Measurements from ENCODE around the gene NUPR2.
"Not testable (repeated sequence)": the region's sequence is repeated elsewhere in the genome, so short reads cannot be mapped to it uniquely, and the experiment has no call there.

The NUPR2 gene

DNA sequence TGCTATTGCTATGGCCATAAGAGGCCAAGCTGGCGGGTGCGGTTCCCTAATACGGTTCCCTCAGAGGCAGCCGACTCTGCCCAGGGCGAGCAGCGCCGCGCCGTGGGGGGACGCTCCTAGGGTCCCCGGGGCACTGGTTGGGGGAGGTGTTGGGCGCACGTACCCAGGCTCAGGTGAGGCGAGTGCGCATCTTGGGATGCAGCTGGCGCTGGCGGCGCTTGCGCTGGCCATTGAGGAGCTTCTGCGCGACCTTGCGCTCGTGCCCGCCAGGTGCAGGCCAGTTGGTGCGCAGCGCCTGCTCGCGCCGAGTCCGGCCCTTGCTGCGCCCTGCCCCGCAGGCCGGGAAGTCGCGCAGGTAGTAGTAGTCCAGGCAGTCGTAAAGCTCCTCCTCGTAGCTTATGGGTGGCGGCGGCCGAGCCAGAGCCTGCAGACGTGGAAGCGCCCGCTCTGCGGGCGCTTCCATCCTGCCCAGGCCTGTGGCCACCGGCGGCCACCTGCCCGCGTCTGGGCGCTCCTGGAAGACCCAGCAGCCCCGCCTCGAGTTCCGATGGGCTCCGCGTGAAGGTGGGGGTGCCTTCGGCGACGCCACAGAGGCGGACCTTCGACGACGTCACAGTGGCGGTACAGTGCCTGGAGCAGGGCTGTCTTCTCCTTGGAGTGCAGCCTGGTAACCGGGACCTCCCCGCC lies at the start of gene NUPR2:
NUPR2 (minus strand) TSS at position 566 of the 687 bp plus-strand sequence; CDS start at position 463, 103 bp downstream.
- no peak within 1 kb of the TSS for H3K4me3 ChIP-seq (ENCODE audit: low read depth, low read length)
- no peaks in the 10 kb centered on the region for H3K36me3 ChIP-seq (ENCODE audit: control insufficient read depth, insufficient read depth, low read length)
- H3K9ac ChIP-seq (ENCODE audit: low read depth, low read length), result no peak within 1 kb of the TSS
- no peaks in the 10 kb centered on the region for H3K4me1 ChIP-seq (ENCODE audit: control insufficient read depth, insufficient read depth, low read length)
- H3K9me3 ChIP-seq (ENCODE audit: control insufficient read depth, insufficient read depth, low read length), result no peaks in the 10 kb centered on the region
- H3K27me3 ChIP-seq (ENCODE audit: control insufficient read depth, insufficient read depth, low read length), result no peaks in the 10 kb centered on the region

GRCh38 chr7:56157238-56157790 lies 41.1 kb upstream of the NUPR2 start:
- H3K9ac ChIP-seq (ENCODE audit: low read depth, low read length), result no peak overlapping the region
- no peaks in the 10 kb centered on the region for H3K27me3 ChIP-seq (ENCODE audit: control insufficient read depth, insufficient read depth, low read length)
- H3K4me3 ChIP-seq (ENCODE audit: low read depth, low read length), result no peak overlapping the region
- peaks cover 24% of the 10 kb centered on the region for H3K9me3 ChIP-seq (ENCODE audit: control insufficient read depth, insufficient read depth, low read length)
- no peaks in the 10 kb centered on the region for H3K4me1 ChIP-seq (ENCODE audit: control insufficient read depth, insufficient read depth, low read length)
- no peaks in the 10 kb centered on the region for H3K36me3 ChIP-seq (ENCODE audit: control insufficient read depth, insufficient read depth, low read length)

GRCh38 chr7:56131062-56131461 lies 14.8 kb upstream of the NUPR2 start:
- not testable (repeated sequence) for H3K9ac ChIP-seq (ENCODE audit: low read depth, low read length); H3K4me1 ChIP-seq (ENCODE audit: control insufficient read depth, insufficient read depth, low read length); H3K9me3 ChIP-seq (ENCODE audit: control insufficient read depth, insufficient read depth, low read length); H3K4me3 ChIP-seq (ENCODE audit: low read depth, low read length); H3K27me3 ChIP-seq (ENCODE audit: control insufficient read depth, insufficient read depth, low read length); H3K36me3 ChIP-seq (ENCODE audit: control insufficient read depth, insufficient read depth, low read length)

GRCh38 chr7:56127241-56127975 lies 11.2 kb upstream of the NUPR2 start:
- no peak overlapping the region for H3K9ac ChIP-seq (ENCODE audit: low read depth, low read length)
- no peak overlapping the region for H3K4me3 ChIP-seq (ENCODE audit: low read depth, low read length)
- H3K27me3 ChIP-seq (ENCODE audit: control insufficient read depth, insufficient read depth, low read length), result no peaks in the 10 kb centered on the region
- H3K9me3 ChIP-seq (ENCODE audit: control insufficient read depth, insufficient read depth, low read length), result peaks cover 15% of the 10 kb centered on the region
- no peaks in the 10 kb centered on the region for H3K4me1 ChIP-seq (ENCODE audit: control insufficient read depth, insufficient read depth, low read length)
- H3K36me3 ChIP-seq (ENCODE audit: control insufficient read depth, insufficient read depth, low read length), result no peaks in the 10 kb centered on the region

- no peaks in the 10 kb centered on the region for H3K4me1 ChIP-seq (ENCODE audit: control insufficient read depth, insufficient read depth, low read length)
- H3K9me3 ChIP-seq (ENCODE audit: control insufficient read depth, insufficient read depth, low read length), result peaks cover 16% of the 10 kb centered on the region
- H3K36me3 ChIP-seq (ENCODE audit: control insufficient read depth, insufficient read depth, low read length), result no peaks in the 10 kb centered on the region
- H3K27me3 ChIP-seq (ENCODE audit: control insufficient read depth, insufficient read depth, low read length), result no peaks in the 10 kb centered on the region
- no peak overlapping the region for H3K9ac ChIP-seq (ENCODE audit: low read depth, low read length)
- H3K4me3 ChIP-seq (ENCODE audit: low read depth, low read length), result no peak overlapping the region
Measured at GRCh38 chr7:56125831-56126230, 9.6 kb upstream of the NUPR2 start.

DNA sequence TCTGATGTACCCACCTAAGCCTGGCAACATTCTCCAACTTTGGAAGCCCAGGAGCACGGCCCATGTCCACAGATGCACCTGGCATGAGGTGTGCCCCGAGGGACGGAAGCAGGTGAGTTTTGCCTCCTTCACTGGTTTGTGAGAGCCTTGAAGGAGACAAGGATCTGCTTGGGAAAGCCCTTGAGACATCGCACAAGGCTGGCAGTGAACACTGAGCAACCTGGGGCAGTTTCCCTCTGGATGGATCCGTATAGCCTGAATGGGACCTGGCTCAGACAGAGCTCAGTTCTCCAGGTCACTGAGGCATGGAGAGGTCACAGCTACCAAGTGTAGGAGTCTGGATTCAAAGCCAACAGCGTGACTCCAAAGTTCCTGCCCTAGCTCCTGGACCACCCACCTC lies 8.8 kb upstream of the NUPR2 start:
- peaks cover 16% of the 10 kb centered on the region for H3K9me3 ChIP-seq (ENCODE audit: control insufficient read depth, insufficient read depth, low read length)
- H3K9ac ChIP-seq (ENCODE audit: low read depth, low read length), result no peak overlapping the region
- no peaks in the 10 kb centered on the region for H3K4me1 ChIP-seq (ENCODE audit: control insufficient read depth, insufficient read depth, low read length)
- no peak overlapping the region for H3K4me3 ChIP-seq (ENCODE audit: low read depth, low read length)
- no peaks in the 10 kb centered on the region for H3K36me3 ChIP-seq (ENCODE audit: control insufficient read depth, insufficient read depth, low read length)
- H3K27me3 ChIP-seq (ENCODE audit: control insufficient read depth, insufficient read depth, low read length), result no peaks in the 10 kb centered on the region

DNA sequence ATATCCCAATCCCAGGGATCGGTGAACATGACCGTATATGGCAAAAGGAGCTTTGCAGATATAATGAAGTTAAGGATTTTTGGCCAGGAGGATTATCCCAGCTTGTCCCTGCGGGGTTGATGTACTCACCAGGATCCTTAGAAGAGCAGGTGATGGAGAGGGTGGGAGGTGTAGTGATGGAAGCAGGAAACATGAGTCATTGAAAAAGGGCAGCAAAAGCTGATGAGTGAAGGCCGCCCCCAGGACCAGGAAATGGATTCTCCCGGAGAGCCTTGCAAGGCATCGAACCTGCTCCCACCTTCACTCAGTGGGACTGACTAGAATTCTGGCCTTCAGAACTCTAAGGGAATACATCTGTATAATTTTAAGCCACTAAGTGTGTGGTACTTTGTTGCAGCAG lies 5.2 kb upstream of the NUPR2 start:
- Histone ChIP-seq H3K9ac (ENCODE audit: low read depth, low read length) (no peak overlapping the region), H3K4me1 (ENCODE audit: control insufficient read depth, insufficient read depth, low read length) (no peaks in the 10 kb centered on the region), H3K9me3 (ENCODE audit: control insufficient read depth, insufficient read depth, low read length) (peaks cover 16% of the 10 kb centered on the region), H3K36me3 (ENCODE audit: control insufficient read depth, insufficient read depth, low read length) (no peaks in the 10 kb centered on the region), H3K4me3 (ENCODE audit: low read depth, low read length) (no peak overlapping the region), H3K27me3 (ENCODE audit: control insufficient read depth, insufficient read depth, low read length) (no peaks in the 10 kb centered on the region)

DNA sequence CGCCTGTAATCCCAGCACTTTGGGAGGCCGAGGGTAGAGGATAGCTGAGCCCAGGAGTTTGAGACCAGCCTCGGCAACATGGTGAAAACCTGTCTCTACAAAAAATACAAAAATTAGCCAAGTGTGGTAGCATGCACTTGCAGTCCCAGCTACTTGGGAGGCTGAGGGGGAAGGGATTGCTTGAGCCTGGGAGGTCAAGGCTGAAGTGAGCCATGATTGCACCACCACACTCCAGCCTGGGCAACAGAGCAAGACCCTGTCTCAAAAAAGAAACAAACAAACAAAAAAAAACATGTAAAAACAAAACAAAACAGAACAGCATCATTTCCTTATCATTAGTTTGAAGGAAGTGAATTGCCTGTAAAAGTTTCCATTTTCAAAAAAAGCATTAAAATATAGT lies 4.0 kb downstream of the NUPR2 start:
- not testable (repeated sequence) for H3K9ac ChIP-seq (ENCODE audit: low read depth, low read length); H3K4me3 ChIP-seq (ENCODE audit: low read depth, low read length); H3K27me3 ChIP-seq (ENCODE audit: control insufficient read depth, insufficient read depth, low read length); H3K4me1 ChIP-seq (ENCODE audit: control insufficient read depth, insufficient read depth, low read length); H3K9me3 ChIP-seq (ENCODE audit: control insufficient read depth, insufficient read depth, low read length); H3K36me3 ChIP-seq (ENCODE audit: control insufficient read depth, insufficient read depth, low read length)

- H3K4me1 ChIP-seq (ENCODE audit: control insufficient read depth, insufficient read depth, low read length), result no peaks in the 10 kb centered on the region
- H3K36me3 ChIP-seq (ENCODE audit: control insufficient read depth, insufficient read depth, low read length), result no peaks in the 10 kb centered on the region
- no peak overlapping the region for H3K4me3 ChIP-seq (ENCODE audit: low read depth, low read length)
- H3K9ac ChIP-seq (ENCODE audit: low read depth, low read length), result no peak overlapping the region
- H3K9me3 ChIP-seq (ENCODE audit: control insufficient read depth, insufficient read depth, low read length), result peaks cover 5% of the 10 kb centered on the region
- H3K27me3 ChIP-seq (ENCODE audit: control insufficient read depth, insufficient read depth, low read length), result no peaks in the 10 kb centered on the region
Measured at GRCh38 chr7:56110611-56111010, 5.6 kb downstream of the NUPR2 start.

GRCh38 chr7:56107954-56108258 lies 8.3 kb downstream of the NUPR2 start:
- H3K4me3 ChIP-seq (ENCODE audit: low read depth, low read length), result no peak overlapping the region
- H3K9ac ChIP-seq (ENCODE audit: low read depth, low read length), result no peak overlapping the region
- no peaks in the 10 kb centered on the region for H3K27me3 ChIP-seq (ENCODE audit: control insufficient read depth, insufficient read depth, low read length)
- H3K4me1 ChIP-seq (ENCODE audit: control insufficient read depth, insufficient read depth, low read length), result no peaks in the 10 kb centered on the region
- H3K9me3 ChIP-seq (ENCODE audit: control insufficient read depth, insufficient read depth, low read length), result peaks cover 5% of the 10 kb centered on the region
- H3K36me3 ChIP-seq (ENCODE audit: control insufficient read depth, insufficient read depth, low read length), result no peaks in the 10 kb centered on the region

GRCh38 chr7:56106108-56107073 lies 9.8 kb downstream of the NUPR2 start, which contains the start of gene CHCHD2:
Gene CHCHD2 (minus strand): TSS chr7:56106476. CDS start chr7:56106413, 63 bp downstream.
- peak within 1 kb of the TSS; percentile 56 for H3K4me3 ChIP-seq (ENCODE audit: low read depth, low read length)
- H3K36me3 ChIP-seq (ENCODE audit: control insufficient read depth, insufficient read depth, low read length), result no peaks in the 10 kb centered on the region
- no peaks in the 10 kb centered on the region for H3K4me1 ChIP-seq (ENCODE audit: control insufficient read depth, insufficient read depth, low read length)
- H3K9me3 ChIP-seq (ENCODE audit: control insufficient read depth, insufficient read depth, low read length), result peaks cover 5% of the 10 kb centered on the region
- H3K27me3 ChIP-seq (ENCODE audit: control insufficient read depth, insufficient read depth, low read length), result no peaks in the 10 kb centered on the region
- H3K9ac ChIP-seq (ENCODE audit: low read depth, low read length), result no peak within 1 kb of the TSS

Data from iPS-15b (cell line).